ENCODE results near the gene EYS. TPM values are rescaled to one million over a fixed set of nuclear protein-coding genes. Genes with fewer than 3 reads are reported as not detected.

EYS gene
- total RNA-seq, 1 experiment from 2014 or later = not detected

DNA sequence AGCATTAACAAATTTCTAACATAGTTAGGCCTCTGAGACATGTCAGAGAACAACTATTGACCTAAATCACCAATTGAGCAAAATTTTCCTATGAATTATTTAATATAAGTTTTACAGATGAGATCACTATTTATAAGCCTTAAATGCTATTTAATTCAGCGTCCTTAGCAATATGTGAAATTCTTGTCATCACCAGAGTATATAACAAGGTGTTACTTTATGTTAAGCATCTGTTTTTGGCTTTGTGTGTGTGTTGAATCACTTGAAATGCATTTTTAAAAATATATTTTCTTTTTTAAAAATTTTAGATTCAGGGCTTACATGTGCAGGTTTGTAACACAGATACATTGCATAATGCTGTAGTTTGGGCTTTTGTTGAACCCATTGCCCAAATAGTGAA lies 794.1 kb downstream of the EYS start:
- H4K91ac ChIP-seq (ENCODE audit: insufficient read length, low read depth, low read length) = no peak overlapping the region
- H2AFZ ChIP-seq (ENCODE audit: low read length) = no peak overlapping the region
- H3K23me2 ChIP-seq (ENCODE audit: insufficient read length, low read depth, low read length, poor library complexity, severe bottlenecking) = no peaks in the 10 kb centered on the region
- H4K5ac ChIP-seq (ENCODE audit: insufficient read length, low read depth, low read length) = no peak overlapping the region
- H3K9me3 ChIP-seq (ENCODE audit: control insufficient read depth, low read depth, low read length) = no peaks in the 10 kb centered on the region
- H3K79me2 ChIP-seq (ENCODE audit: insufficient read depth, low read length) = no peaks in the 10 kb centered on the region
- no peaks in the 10 kb centered on the region; the same call in 1 of the 2 replicates for H3K27me3 Mint-ChIP-seq (ENCODE audit: low read depth)
- H3K4me1 ChIP-seq (ENCODE audit: insufficient read depth, low read length) = no peaks in the 10 kb centered on the region
- no peak overlapping the region for H3K27ac ChIP-seq (ENCODE audit: insufficient read length, low read depth, low read length)
- no peak overlapping the region for H2AK5ac ChIP-seq (ENCODE audit: insufficient read length, low read length)
- no peak for TF ChIP-seq CTCF (conservative IDR thresholded peaks at IDR 0.05)
- H3K79me1 ChIP-seq (ENCODE audit: insufficient read depth, low read depth, low read length, poor library complexity, severe bottlenecking) = no peaks in the 10 kb centered on the region
- H3K14ac ChIP-seq (ENCODE audit: insufficient read depth, low read length) = no peak overlapping the region
- no peak overlapping the region for H2BK20ac ChIP-seq (ENCODE audit: low read depth, low read length, poor library complexity, severe bottlenecking)
- no peak overlapping the region for H2BK12ac ChIP-seq (ENCODE audit: insufficient read length, low read depth, low read length)
- no peak overlapping the region for H3K56ac ChIP-seq (ENCODE audit: insufficient read length, low read depth, low read length)
- peaks cover 0 to 4% (median 2%) of the 10 kb centered on the region in 3 experiments; a peak in 4 of 7 replicates for H3K36me3 Mint-ChIP-seq (ENCODE audit: insufficient read depth in 1 of 3, low read depth in 3 of 3)
- no peak overlapping the region for H3K4me3 Mint-ChIP-seq
- no peak overlapping the region for H3K23ac ChIP-seq (ENCODE audit: insufficient read length, low read depth, low read length)
- no peak overlapping the region for H3K18ac ChIP-seq (ENCODE audit: insufficient read length, low read depth, low read length)
- H4K20me1 ChIP-seq (ENCODE audit: control insufficient read depth, insufficient read depth, insufficient read length) = no peaks in the 10 kb centered on the region
- H3K9ac ChIP-seq (ENCODE audit: extremely low read depth, insufficient read length, low read length) = no peak overlapping the region
- H3K4me1 Mint-ChIP-seq = no peaks in the 10 kb centered on the region
- no peak overlapping the region for H2BK120ac ChIP-seq (ENCODE audit: low read depth, low read length, poor library complexity, severe bottlenecking)
- no peak overlapping the region for H3T11ph ChIP-seq (ENCODE audit: low read length)
- no peak overlapping the region for H2BK5ac ChIP-seq (ENCODE audit: insufficient read length, low read length)
- no CpG with 5 or more reads among the region's 1 CpG for WGBS (ENCODE audit: extremely low coverage, insufficient read length, low lambda C conversion rate)
- H3K27me3 ChIP-seq (ENCODE audit: insufficient read depth, low read length) = no peaks in the 10 kb centered on the region
- DNase-seq = no peak
- H3K4me2 ChIP-seq (ENCODE audit: insufficient read depth, insufficient read length, low read length) = no peak overlapping the region
- peaks cover 0 to 5% of the 10 kb centered on the region in 2 experiments; a peak in 2 of 5 replicates for H3K9me3 Mint-ChIP-seq
- H3K27ac Mint-ChIP-seq = no peak overlapping the region
- no peak overlapping the region for H3K4ac ChIP-seq (ENCODE audit: low read depth, low read length)
- H2BK15ac ChIP-seq (ENCODE audit: low read depth, low read length) = no peak overlapping the region
- no peak overlapping the region for H4K8ac ChIP-seq (replicated peaks; ENCODE audit: insufficient read length, low read depth, low read length)
